Adipocyte (in vitro differentiated cells): ENCODE measurements around the gene PSPC1.
A peak's percentile ranks its signal among the peaks of the same experiment; 100 is the strongest.
"Not testable (repeated sequence)": the region's sequence is repeated elsewhere in the genome, so short reads cannot be mapped to it uniquely, and the experiment has no call there.

ENCODE experiments used
- DNase-seq: peaks from one replicate; pipeline ENCODE4 v3.0.0-alpha.2; 2015; ENCODE audit warnings: low read depth
- H3K27me3 ChIP-seq: replicated peaks from 2 replicates; pipeline ENCODE4 v1.7.0; 2013; ENCODE audit warnings: mild to moderate bottlenecking, low read length, moderate library complexity; ENCODE audit not compliant: control insufficient read depth, insufficient read depth
- H3K36me3 ChIP-seq: 2 replicates; pipeline ENCODE4 v1.7.0; 2013; ENCODE audit warnings: low read length, mild to moderate bottlenecking, moderate library complexity; ENCODE audit not compliant: control insufficient read depth, insufficient read depth, severe bottlenecking
- H3K4me1 ChIP-seq: 2 replicates; pipeline ENCODE4 v1.7.0; 2013; ENCODE audit warnings: mild to moderate bottlenecking, low read length, moderate library complexity; ENCODE audit not compliant: control insufficient read depth, insufficient read depth
- H3K4me3 ChIP-seq: 2 replicates; pipeline ENCODE4 v1.7.0; 2013; ENCODE audit warnings: mild to moderate bottlenecking, low read length, moderate library complexity
- H3K9ac ChIP-seq: 2 replicates; pipeline ENCODE4 v1.7.0; 2013; ENCODE audit warnings: mild to moderate bottlenecking, low read length, moderate library complexity
- H3K9me3 ChIP-seq: 2 replicates; pipeline ENCODE4 v1.7.0; 2013; ENCODE audit warnings: mild to moderate bottlenecking, low read length, moderate library complexity; ENCODE audit not compliant: control insufficient read depth

The PSPC1 gene

GRCh38 chr13:19700963-19701362 lies 81.8 kb downstream of the PSPC1 start:
- not testable (repeated sequence) for H3K4me1 ChIP-seq, H3K27me3 ChIP-seq, H3K9ac ChIP-seq, H3K36me3 ChIP-seq, H3K9me3 ChIP-seq, DNase-seq, H3K4me3 ChIP-seq

GRCh38 chr13:19695829-19696228 lies 86.9 kb downstream of the PSPC1 start:
- no peaks in the 10 kb centered on the region for H3K9me3 ChIP-seq
- DNase-seq: no peak

GRCh38 chr13:19695428-19695827 lies 87.3 kb downstream of the PSPC1 start:
- Histone ChIP-seq H3K36me3 (no peaks in the 10 kb centered on the region), H3K4me1 (no peaks in the 10 kb centered on the region), H3K9me3 (no peaks in the 10 kb centered on the region), H3K9ac (no peak overlapping the region), H3K27me3 (no peaks in the 10 kb centered on the region), H3K4me3 (no peak overlapping the region)
- DNase-seq: no peak

More at GRCh38 chr13:19695829-19696228, 86.9 kb downstream of the PSPC1 start:
- no peaks in the 10 kb centered on the region for H3K4me1 ChIP-seq
- no peak overlapping the region for H3K9ac ChIP-seq
- no peak overlapping the region for H3K4me3 ChIP-seq
- H3K27me3 ChIP-seq: no peaks in the 10 kb centered on the region
- H3K36me3 ChIP-seq: no peaks in the 10 kb centered on the region

GRCh38 chr13:19691447-19691846 lies 91.3 kb downstream of the PSPC1 start:
- H3K4me3 ChIP-seq, H3K9ac ChIP-seq, H3K36me3 ChIP-seq, H3K9me3 ChIP-seq, H3K4me1 ChIP-seq, H3K27me3 ChIP-seq, DNase-seq: not testable (repeated sequence)

GRCh38 chr13:19685437-19685836 lies 97.3 kb downstream of the PSPC1 start:
- no peaks in the 10 kb centered on the region for H3K9me3 ChIP-seq
- H3K4me1 ChIP-seq: no peaks in the 10 kb centered on the region
- no peak overlapping the region for H3K9ac ChIP-seq
- DNase-seq: no peak
- no peaks in the 10 kb centered on the region for H3K27me3 ChIP-seq
- H3K36me3 ChIP-seq: peaks cover 8% of the 10 kb centered on the region
- no peak overlapping the region for H3K4me3 ChIP-seq

GRCh38 chr13:19685034-19685433 lies 97.7 kb downstream of the PSPC1 start:
- no peak for DNase-seq
- H3K4me3 ChIP-seq: no peak overlapping the region
- H3K9me3 ChIP-seq: no peaks in the 10 kb centered on the region

GRCh38 chr13:19681517-19681916 lies 101.2 kb downstream of the PSPC1 start:
- no peaks in the 10 kb centered on the region for H3K27me3 ChIP-seq
- peaks cover 14% of the 10 kb centered on the region for H3K36me3 ChIP-seq
- no peak overlapping the region for H3K9ac ChIP-seq
- H3K4me1 ChIP-seq: no peaks in the 10 kb centered on the region
- no peak for DNase-seq
- H3K9me3 ChIP-seq: no peaks in the 10 kb centered on the region
- no peak overlapping the region for H3K4me3 ChIP-seq

More at GRCh38 chr13:19685034-19685433, 97.7 kb downstream of the PSPC1 start:
- H3K27me3 ChIP-seq: no peaks in the 10 kb centered on the region
- H3K4me1 ChIP-seq: no peaks in the 10 kb centered on the region
- peaks cover 8% of the 10 kb centered on the region for H3K36me3 ChIP-seq
- H3K9ac ChIP-seq: no peak overlapping the region

GRCh38 chr13:19680751-19681150 lies 102.0 kb downstream of the PSPC1 start:
- H3K27me3 ChIP-seq: no peaks in the 10 kb centered on the region
- peak; percentile 22 for DNase-seq
- H3K9me3 ChIP-seq: no peaks in the 10 kb centered on the region
- no peak overlapping the region for H3K4me3 ChIP-seq
- no peaks in the 10 kb centered on the region for H3K4me1 ChIP-seq
- H3K9ac ChIP-seq: no peak overlapping the region
- H3K36me3 ChIP-seq: peaks cover 22% of the 10 kb centered on the region

- H3K9ac ChIP-seq: no peak overlapping the region
- no peak overlapping the region for H3K4me3 ChIP-seq
- DNase-seq: no peak
- no peaks in the 10 kb centered on the region for H3K27me3 ChIP-seq
- H3K9me3 ChIP-seq: no peaks in the 10 kb centered on the region
- H3K36me3 ChIP-seq: peaks cover 63% of the 10 kb centered on the region
- no peaks in the 10 kb centered on the region for H3K4me1 ChIP-seq
Measured at GRCh38 chr13:19676168-19676567, 106.6 kb downstream of the PSPC1 start.

- Histone ChIP-seq H3K36me3 (peaks cover 76% of the 10 kb centered on the region), H3K4me1 (peaks cover 7% of the 10 kb centered on the region)
Measured at GRCh38 chr13:19674898-19675297, 107.8 kb downstream of the PSPC1 start.

GRCh38 chr13:19673473-19674430 lies 109.0 kb downstream of the PSPC1 start:
- peaks cover 81% of the 10 kb centered on the region for H3K36me3 ChIP-seq
- no peak for DNase-seq

More at GRCh38 chr13:19674898-19675297, 107.8 kb downstream of the PSPC1 start:
- DNase-seq: no peak
- no peak overlapping the region for H3K4me3 ChIP-seq
- no peaks in the 10 kb centered on the region for H3K9me3 ChIP-seq
- no peaks in the 10 kb centered on the region for H3K27me3 ChIP-seq
- H3K9ac ChIP-seq: no peak overlapping the region

More at GRCh38 chr13:19673473-19674430, 109.0 kb downstream of the PSPC1 start:
- H3K9me3 ChIP-seq: no peaks in the 10 kb centered on the region
- H3K4me1 ChIP-seq: peaks cover 9% of the 10 kb centered on the region
- H3K9ac ChIP-seq: no peak overlapping the region
- no peak overlapping the region for H3K4me3 ChIP-seq
- no peaks in the 10 kb centered on the region for H3K27me3 ChIP-seq
